Brain microvascular endothelial cell (primary cell): ENCODE data around the gene PKIB.

Source experiments
- DNase-seq: peaks from one replicate; pipeline ENCODE4 v3.0.0-alpha.2; 2020
- H3K27ac ChIP-seq: fragments of 250-450 bp; sonication (Bioruptor Pico); 2 replicates; pipeline ENCODE4 v1.5.1; 2020; ENCODE audit warnings: mild to moderate bottlenecking, moderate library complexity
- H3K27me3 ChIP-seq: fragments of 250-450 bp; sonication (Bioruptor Pico); replicated peaks from 2 replicates; pipeline ENCODE4 v1.5.1; 2020; ENCODE audit warnings: mild to moderate bottlenecking
- H3K36me3 ChIP-seq: fragments of 250-450 bp; sonication (Bioruptor Pico); replicated peaks from 2 replicates; pipeline ENCODE4 v1.5.1; 2020; ENCODE audit warnings: mild to moderate bottlenecking
- H3K4me3 ChIP-seq: 2 replicates; pipeline ENCODE4 v1.5.1; 2011; ENCODE audit warnings: low read depth, mild to moderate bottlenecking, control low read depth, low read length, moderate library complexity
- CTCF ChIP-seq: IDR thresholded peaks from 2 replicates; pipeline ENCODE4 v1.5.1; 2011; ENCODE audit warnings: low read depth, mild to moderate bottlenecking, moderate library complexity, low read length, control low read depth, inconsistent platforms; ENCODE audit errors: missing control alignments
- in situ Hi-C: cut with HindIII; loops from 2 replicates; pipeline ENCODE4 v1.10.0; 2017; ENCODE audit warnings: low sequenced_read_pairs, low pct_ligation_motif_present

Gene PKIB

GRCh38 chr6:122730775-122731386 is 120.7 kb downstream of the PKIB start:
- no peak overlapping the region for H3K4me3 ChIP-seq
- no peaks in the 10 kb centered on the region for H3K27me3 ChIP-seq
- H3K36me3 ChIP-seq, result no peaks in the 10 kb centered on the region
- peak; percentile 71 for TF ChIP-seq CTCF
- DNase-seq, result peak; percentile 15
- in situ Hi-C loops, result loop anchor here (25.0 kb wide), 1 partner anchor 106 kb away; no protein-coding TSS in a partner anchor
- no peak overlapping the region for H3K27ac ChIP-seq

GRCh38 chr6:122733259-122733658 is 123.1 kb downstream of the PKIB start:
- no peak for TF ChIP-seq CTCF
- Histone ChIP-seq H3K27ac (no peak overlapping the region), H3K4me3 (no peak overlapping the region), H3K36me3 (no peaks in the 10 kb centered on the region), H3K27me3 (no peaks in the 10 kb centered on the region)
- no peak for DNase-seq
- in situ Hi-C loops, result loop anchor here (25.0 kb wide), 1 partner anchor 104 kb away; no protein-coding TSS in a partner anchor

- H3K27ac ChIP-seq, result no peak overlapping the region
Measured at GRCh38 chr6:122734529-122735395, 124.6 kb downstream of the PKIB start.

GRCh38 chr6:122735582-122735981 is 125.4 kb downstream of the PKIB start:
- no peaks in the 10 kb centered on the region for H3K27me3 ChIP-seq
- in situ Hi-C loops, result loop anchor here (25.0 kb wide), 1 partner anchor 102 kb away; no protein-coding TSS in a partner anchor
- H3K36me3 ChIP-seq, result no peaks in the 10 kb centered on the region
- no peak for TF ChIP-seq CTCF
- no peak overlapping the region for H3K4me3 ChIP-seq
- DNase-seq, result no peak
- no peak overlapping the region for H3K27ac ChIP-seq

More at GRCh38 chr6:122734529-122735395, 124.6 kb downstream of the PKIB start:
- H3K27me3 ChIP-seq, result no peaks in the 10 kb centered on the region
- in situ Hi-C loops, result loop anchor here (25.0 kb wide), 1 partner anchor 103 kb away; no protein-coding TSS in a partner anchor
- no peaks in the 10 kb centered on the region for H3K36me3 ChIP-seq
- DNase-seq, result no peak
- TF ChIP-seq CTCF, result no peak
- no peak overlapping the region for H3K4me3 ChIP-seq

GRCh38 chr6:122736163-122736562 is 126.0 kb downstream of the PKIB start:
- Histone ChIP-seq H3K27ac (no peak overlapping the region), H3K36me3 (no peaks in the 10 kb centered on the region), H3K27me3 (no peaks in the 10 kb centered on the region), H3K4me3 (no peak overlapping the region)
- TF ChIP-seq CTCF, result no peak
- no peak for DNase-seq
- in situ Hi-C loops, result loop anchor here (25.0 kb wide), 1 partner anchor 101 kb away; no protein-coding TSS in a partner anchor
